Large intestine (tissue), 3 donors: ENCODE measurements around the gene KRTAP4-7. TPM values are rescaled to one million over a fixed set of nuclear protein-coding genes. Genes with fewer than 3 reads are reported as not detected.

ENCODE experiments used
- DNase-seq, 2 donors: peaks; one replicate each; pipeline versions ENCODE4 v3.0.0 to v3.0.0-alpha.2; 2013
- H3K27ac ChIP-seq: one replicate; pipeline ENCODE4 v1.5.1; 2013; ENCODE audit warnings: low read length
- H3K27me3 ChIP-seq: 2 replicates; pipeline ENCODE4 v1.6.1; 2013; ENCODE audit warnings: low read length; ENCODE audit not compliant: control insufficient read depth, insufficient read depth
- H3K36me3 ChIP-seq: 2 replicates; pipeline ENCODE4 v1.6.1; 2013; ENCODE audit warnings: low read length; ENCODE audit not compliant: control insufficient read depth, insufficient read depth
- H3K4me1 ChIP-seq: one replicate; pipeline ENCODE4 v1.6.1; 2013; ENCODE audit warnings: low read length; ENCODE audit not compliant: control insufficient read depth, insufficient read depth
- H3K4me3 ChIP-seq: one replicate; pipeline ENCODE4 v1.5.1; 2013; ENCODE audit warnings: low read length
- H3K9me3 ChIP-seq: one replicate; pipeline ENCODE4 v1.6.1; 2013; ENCODE audit warnings: mild to moderate bottlenecking, low read depth, low read length, moderate library complexity; ENCODE audit not compliant: control insufficient read depth
- WGBS: methylation state at CpG from one replicate; pipeline ENCODE4 v1.1.5; 2013; ENCODE audit warnings: low lambda C conversion rate; ENCODE audit not compliant: insufficient coverage; 5-methylcytosine and 5-hydroxymethylcytosine counted together
- polyA plus RNA-seq: library from polyadenylated mRNA; unstranded; fragments of 120-200 nt; gene quantifications from one replicate; pipeline ENCODE4 v1.2.1, GENCODE V29; 2013

Gene KRTAP4-7
- polyA plus RNA-seq, 1 donor = not detected

GRCh38 chr17:41127371-41127770 lies 43.4 kb downstream of the KRTAP4-7 start:
- 83% methylated on average over 1 of the region's 1 CpG for WGBS
- no peaks in the 10 kb centered on the region for H3K9me3 ChIP-seq
- no peaks in the 10 kb centered on the region for H3K4me1 ChIP-seq
- no peaks in the 10 kb centered on the region for H3K27me3 ChIP-seq
- H3K36me3 ChIP-seq = no peaks in the 10 kb centered on the region
- no peak overlapping the region for H3K4me3 ChIP-seq
- no peak overlapping the region for H3K27ac ChIP-seq
- no peak for DNase-seq

- H3K27me3 ChIP-seq = no peaks in the 10 kb centered on the region
Observed at GRCh38 chr17:41131979-41132378, 48.0 kb downstream of the KRTAP4-7 start.

GRCh38 chr17:41133880-41134735 lies 50.2 kb downstream of the KRTAP4-7 start:
- Histone ChIP-seq H3K27ac (no peak overlapping the region), H3K36me3 (no peaks in the 10 kb centered on the region), H3K4me3 (no peak overlapping the region), H3K27me3 (no peaks in the 10 kb centered on the region), H3K9me3 (no peaks in the 10 kb centered on the region), H3K4me1 (no peaks in the 10 kb centered on the region)
- WGBS = 100% methylated on average over 1 of the region's 2 CpGs
- DNase-seq = no peak

More at GRCh38 chr17:41131979-41132378, 48.0 kb downstream of the KRTAP4-7 start:
- Histone ChIP-seq H3K36me3 (no peaks in the 10 kb centered on the region), H3K9me3 (no peaks in the 10 kb centered on the region), H3K4me1 (no peaks in the 10 kb centered on the region), H3K4me3 (no peak overlapping the region), H3K27ac (no peak overlapping the region)
- WGBS = 100% methylated on average over 1 of the region's 3 CpGs
- DNase-seq = no peak

Other genes with a start within 250 kb of the KRTAP4-7 start
- 0.16 TPM for gene KRT12, start 216.9 kb upstream of the KRTAP4-7 start, polyA plus RNA-seq
- 31.7 TPM for gene KRT20, start 198.9 kb upstream of the KRTAP4-7 start, polyA plus RNA-seq
- 0.18 TPM for gene KRT23, start 146.5 kb upstream of the KRTAP4-7 start, polyA plus RNA-seq
- gene KRT39, start 117.2 kb upstream of the KRTAP4-7 start, polyA plus RNA-seq = not detected
- gene KRT40, start 99.8 kb upstream of the KRTAP4-7 start, polyA plus RNA-seq = 0.07 TPM
- not detected for gene KRTAP3-3, start 90.0 kb upstream of the KRTAP4-7 start, polyA plus RNA-seq
- gene KRTAP3-2, start 84.2 kb upstream of the KRTAP4-7 start, polyA plus RNA-seq = not detected
- gene KRTAP3-1, start 75.0 kb upstream of the KRTAP4-7 start, polyA plus RNA-seq = not detected
- gene KRTAP1-5, start 56.9 kb upstream of the KRTAP4-7 start, polyA plus RNA-seq = not detected
- gene KRTAP1-4, start 54.0 kb upstream of the KRTAP4-7 start, polyA plus RNA-seq = not detected
- not detected for gene KRTAP1-3, start 49.3 kb upstream of the KRTAP4-7 start, polyA plus RNA-seq
- not detected for gene KRTAP1-1, start 42.7 kb upstream of the KRTAP4-7 start, polyA plus RNA-seq
- gene KRTAP2-1, start 36.8 kb upstream of the KRTAP4-7 start, polyA plus RNA-seq = not detected
- not detected for gene KRTAP2-2, start 28.9 kb upstream of the KRTAP4-7 start, polyA plus RNA-seq
- not detected for gene KRTAP2-3, start 24.0 kb upstream of the KRTAP4-7 start, polyA plus RNA-seq
- not detected for gene KRTAP2-4, start 18.3 kb upstream of the KRTAP4-7 start, polyA plus RNA-seq
- not detected for gene KRTAP4-8, start 14.0 kb downstream of the KRTAP4-7 start, polyA plus RNA-seq
- not detected for gene KRTAP4-16, start 18.1 kb downstream of the KRTAP4-7 start, polyA plus RNA-seq
- gene KRTAP4-9, start 21.2 kb downstream of the KRTAP4-7 start, polyA plus RNA-seq = not detected
- gene KRTAP4-11, start 34.2 kb downstream of the KRTAP4-7 start, polyA plus RNA-seq = not detected
- not detected for gene KRTAP4-12, start 40.0 kb downstream of the KRTAP4-7 start, polyA plus RNA-seq
- gene KRTAP4-6, start 56.4 kb downstream of the KRTAP4-7 start, polyA plus RNA-seq = not detected
- not detected for gene KRTAP4-5, start 65.7 kb downstream of the KRTAP4-7 start, polyA plus RNA-seq
- not detected for gene KRTAP4-4, start 76.6 kb downstream of the KRTAP4-7 start, polyA plus RNA-seq
- gene KRTAP4-3, start 84.1 kb downstream of the KRTAP4-7 start, polyA plus RNA-seq = not detected
- gene KRTAP4-2, start 94.1 kb downstream of the KRTAP4-7 start, polyA plus RNA-seq = not detected
- gene KRTAP4-1, start 100.8 kb downstream of the KRTAP4-7 start, polyA plus RNA-seq = not detected
- gene KRTAP9-1, start 105.7 kb downstream of the KRTAP4-7 start, polyA plus RNA-seq = not detected
- not detected for gene KRTAP9-2, start 142.5 kb downstream of the KRTAP4-7 start, polyA plus RNA-seq
- not detected for gene KRTAP9-3, start 148.3 kb downstream of the KRTAP4-7 start, polyA plus RNA-seq
- not detected for gene KRTAP9-8, start 153.8 kb downstream of the KRTAP4-7 start, polyA plus RNA-seq
- gene KRTAP9-4, start 165.5 kb downstream of the KRTAP4-7 start, polyA plus RNA-seq = not detected
- gene KRTAP9-9, start 171.2 kb downstream of the KRTAP4-7 start, polyA plus RNA-seq = not detected
- not detected for gene KRTAP9-6, start 181.2 kb downstream of the KRTAP4-7 start, polyA plus RNA-seq
- gene KRTAP9-7, start 191.5 kb downstream of the KRTAP4-7 start, polyA plus RNA-seq = not detected
- gene KRTAP29-1, start 218.7 kb downstream of the KRTAP4-7 start, polyA plus RNA-seq = not detected
- gene KRTAP16-1, start 225.2 kb downstream of the KRTAP4-7 start, polyA plus RNA-seq = not detected
- 0.07 TPM for gene KRTAP17-1, start 231.6 kb downstream of the KRTAP4-7 start, polyA plus RNA-seq